Panc1 (cell line): ENCODE results near the gene EFEMP1. TPM values are rescaled to one million over a fixed set of nuclear protein-coding genes. Genes with fewer than 3 reads are reported as not detected.

Source experiments
- ATAC-seq: fragments of 200-7000 bp; cut with Tn5 transposase; 2 replicates; pipeline ENCODE4 v1.9.1; 2020; ENCODE audit warnings: mild to moderate bottlenecking, moderate library complexity
- BruUV-seq: library from RNA; stranded (reverse); fragments of 400-500 nt; replicated peaks from 2 replicates; lab custom pipeline; 2021; lab: Mats Ljungman, UMichigan
- CTCF ChIA-PET: fragments of 300-600 bp; sonication (Branson Sonifier 250); formaldehyde crosslinking; loops from one replicate; lab custom pipeline; 2022; ENCODE audit warnings: antibody characterized with exemption; lab: Charles Lee
- POLR2A ChIA-PET: fragments of 300-600 bp; sonication (Branson Sonifier 250); formaldehyde crosslinking; loops from one replicate; lab custom pipeline; 2022; ENCODE audit warnings: antibody characterized with exemption; lab: Charles Lee
- DNase-seq: peaks from one replicate; pipeline ENCODE4 v3.0.0-alpha.2; 2010; ENCODE audit warnings: low read depth, low spot score
- H3K27ac ChIP-seq: 2 replicates; pipeline ENCODE4 v1.5.1; 2011; ENCODE audit warnings: mild to moderate bottlenecking, low read length, inconsistent platforms
- H3K27me3 ChIP-seq: fragments of 200-500 bp; sonication (Bioruptor generic); 2 replicates; pipeline ENCODE4 v1.6.0; 2014; ENCODE audit warnings: low read length, inconsistent platforms; ENCODE audit not compliant: control insufficient read depth, insufficient read depth
- H3K36me3 ChIP-seq: fragments of 200-500 bp; sonication (Bioruptor generic); 2 replicates; pipeline ENCODE4 v1.5.1; 2014; ENCODE audit warnings: inconsistent platforms, mild to moderate bottlenecking, low read length, moderate library complexity; ENCODE audit not compliant: control insufficient read depth, insufficient read depth
- H3K4me1 ChIP-seq: 2 replicates; pipeline ENCODE4 v1.5.1; 2011; ENCODE audit warnings: inconsistent platforms, mild to moderate bottlenecking, low read length, moderate library complexity; ENCODE audit not compliant: control insufficient read depth, insufficient read depth
- H3K4me3 ChIP-seq, 2 experiments: 2 replicates each; pipeline ENCODE4 v1.5.1; 2011 to 2012; ENCODE audit warnings: low read depth in 2 of 2, low read length in 2 of 2, mild to moderate bottlenecking in 2 of 2, inconsistent platforms in 1 of 2, moderate library complexity in 1 of 2
- H3K9me3 ChIP-seq: fragments of 200-500 bp; sonication (Bioruptor generic); 2 replicates; pipeline ENCODE4 v1.5.1; 2014; ENCODE audit warnings: low read depth, mild to moderate bottlenecking, inconsistent platforms, low read length, moderate library complexity; ENCODE audit not compliant: control insufficient read depth, insufficient read depth
- CTCF ChIP-seq: fragments of 450-650 bp; IDR thresholded peaks from 2 replicates; pipeline ENCODE4 v1.5.1; 2017; ENCODE audit warnings: mild to moderate bottlenecking
- POLR2AphosphoS5 ChIP-seq: IDR thresholded peaks from 2 replicates; pipeline ENCODE4 v1.6.1; 2012; ENCODE audit warnings: mild to moderate bottlenecking, low read depth, low read length, moderate library complexity
- REST ChIP-seq, 2 experiments: IDR thresholded peaks; 2 replicates each; pipeline ENCODE4 v1.6.1; 2011 to 2012; ENCODE audit warnings: low read depth in 2 of 2, control low read depth in 1 of 2, low read length in 1 of 2, mild to moderate bottlenecking in 1 of 2, moderate library complexity in 1 of 2; ENCODE audit not compliant: insufficient read depth in 1 of 2
- SIN3A ChIP-seq: IDR thresholded peaks from 2 replicates; pipeline ENCODE4 v1.6.1; 2012; ENCODE audit warnings: low read depth, mild to moderate bottlenecking, low read length, moderate library complexity, borderline replicate concordance; ENCODE audit not compliant: insufficient read depth
- TCF7L2 ChIP-seq: IDR thresholded peaks from 2 replicates; pipeline ENCODE4 v1.6.1; 2011; ENCODE audit warnings: mild to moderate bottlenecking, low read depth, low read length, inconsistent platforms
- in situ Hi-C: cut with HindIII; loops from 2 replicates; pipeline ENCODE4 v1.10.0; 2016; ENCODE audit warnings: low sequenced_read_pairs, low pct_unique_long_range_greater_than_20kb
- intact Hi-C: fragments of 100-400 bp; cut with micrococcal nuclease; formaldehyde crosslinking; loops from one replicate; pipeline ENCODE4 v1.10.0; 2022; ENCODE audit not compliant: unreplicated experiment
- total RNA-seq: library from RNA; stranded (reverse); gene quantifications from one replicate; pipeline ENCODE4 v1.2.1, GENCODE V29; 2021; ENCODE audit not compliant: unreplicated experiment

The EFEMP1 gene
- total RNA-seq, 1 experiment from 2014 or later = 15.5 TPM

- no peak for ATAC-seq
- ChIA-PET CTCF (no interaction called here), POLR2A (no interaction called here)
- intact Hi-C loops = no loop called here
- H3K36me3 ChIP-seq = no peaks in the 10 kb centered on the region
- H3K27ac ChIP-seq = no peak overlapping the region
- no TSS peak for BruUV-seq
- no peak for DNase-seq
- in situ Hi-C loops = no loop called here
- H3K4me3 ChIP-seq = no peak overlapping the region
- peaks cover 11% of the 10 kb centered on the region; the same call in 1 of the 2 replicates for H3K4me1 ChIP-seq
- no peaks in the 10 kb centered on the region for H3K27me3 ChIP-seq
- TF ChIP-seq CTCF = no peak
- TF ChIP-seq TCF7L2 = no peak
- TF ChIP-seq REST (IDR thresholded peaks at IDR 0.05; ENCODE audit: insufficient read depth in 1 of 2, low read depth in 2 of 2, low read length in 1 of 2) = no peak
- TF ChIP-seq SIN3A = no peak
- TF ChIP-seq POLR2AphosphoS5 = no peak
- H3K9me3 ChIP-seq = no peaks in the 10 kb centered on the region
Measured at GRCh38 chr2:55846426-55846825, 77.2 kb downstream of the EFEMP1 start.

- in situ Hi-C loops = no loop called here
- peak overlapping the region; percentile 5; the same call in 1 of the 2 replicates for H3K27ac ChIP-seq
- H3K9me3 ChIP-seq = no peaks in the 10 kb centered on the region
- DNase-seq = no peak
- H3K4me3 ChIP-seq = no peak overlapping the region
- H3K27me3 ChIP-seq = no peaks in the 10 kb centered on the region
- CTCF ChIA-PET = no interaction called here
- intact Hi-C loops = no loop called here
- no peaks in the 10 kb centered on the region for H3K36me3 ChIP-seq
- BruUV-seq = no TSS peak
- ATAC-seq = no peak
- peaks cover 12% of the 10 kb centered on the region; the same call in 1 of the 2 replicates for H3K4me1 ChIP-seq
- no peak for TF ChIP-seq SIN3A
- TF ChIP-seq REST (IDR thresholded peaks at IDR 0.05; ENCODE audit: insufficient read depth in 1 of 2, low read depth in 2 of 2, low read length in 1 of 2) = no peak
- no peak for TF ChIP-seq TCF7L2
- no peak for TF ChIP-seq POLR2AphosphoS5
- TF ChIP-seq CTCF = no peak
- POLR2A ChIA-PET = no interaction called here
Measured at GRCh38 chr2:55844986-55845385, 78.6 kb downstream of the EFEMP1 start.
